HG02588 (cell line): ENCODE measurements around the gene BBOF1.

Experiments
- ATAC-seq: cut with Tn5 transposase; IDR thresholded peaks from one replicate; pipeline ENCODE4 v1.9.1; 2021; ENCODE audit warnings: mild to moderate bottlenecking, moderate library complexity; ENCODE audit not compliant: unreplicated experiment

The BBOF1 gene

GRCh38 chr14:74019408-74020137, 424 bp downstream of the BBOF1 start:
- no peak for ATAC-seq

DNA sequence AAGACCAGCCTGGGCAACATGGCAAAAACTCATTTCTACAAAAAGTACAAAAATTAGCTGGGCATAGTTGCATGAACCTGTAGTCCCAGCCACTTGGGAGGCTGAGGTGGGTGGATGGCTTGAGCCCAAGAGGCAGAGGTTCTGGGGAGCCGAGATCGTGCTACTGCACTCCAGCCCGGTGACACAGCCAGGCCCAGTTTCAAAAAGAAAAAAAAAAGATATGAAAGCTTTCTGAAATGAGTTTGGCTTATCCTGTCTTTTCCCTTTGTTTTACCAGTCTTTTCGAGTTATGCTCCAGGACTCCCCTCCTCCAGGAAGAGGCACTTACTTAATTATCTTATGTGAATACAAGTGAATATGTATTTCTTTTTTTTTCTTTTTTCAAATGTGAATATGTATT, 3.2 kb downstream of the BBOF1 start:
- no peak for ATAC-seq

DNA sequence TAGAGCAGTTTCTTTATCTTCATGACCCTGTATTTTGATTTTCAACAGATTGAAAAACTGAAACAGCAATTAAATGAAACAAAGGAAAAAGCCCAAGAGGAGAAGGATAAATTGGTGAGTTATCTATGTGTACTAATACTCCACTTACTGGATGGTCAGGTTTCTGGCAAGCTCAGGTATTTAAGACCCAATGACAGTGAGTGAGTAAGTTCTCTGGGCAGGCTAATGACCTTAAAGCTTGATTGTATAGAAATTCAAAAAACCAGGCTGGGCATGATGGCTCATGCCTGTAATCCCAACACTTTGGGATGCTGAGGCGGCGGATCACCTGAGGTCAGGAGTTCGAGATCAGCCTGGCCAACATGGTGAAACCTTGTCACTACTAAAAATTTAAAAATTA, 10.0 kb downstream of the BBOF1 start:
- no peak for ATAC-seq

GRCh38 chr14:74034572-74034971, 15.4 kb downstream of the BBOF1 start:
- no peak for ATAC-seq

- no peak for ATAC-seq
These were observed 16.4 kb downstream of the BBOF1 start for GRCh38 chr14:74035556-74035955.

DNA sequence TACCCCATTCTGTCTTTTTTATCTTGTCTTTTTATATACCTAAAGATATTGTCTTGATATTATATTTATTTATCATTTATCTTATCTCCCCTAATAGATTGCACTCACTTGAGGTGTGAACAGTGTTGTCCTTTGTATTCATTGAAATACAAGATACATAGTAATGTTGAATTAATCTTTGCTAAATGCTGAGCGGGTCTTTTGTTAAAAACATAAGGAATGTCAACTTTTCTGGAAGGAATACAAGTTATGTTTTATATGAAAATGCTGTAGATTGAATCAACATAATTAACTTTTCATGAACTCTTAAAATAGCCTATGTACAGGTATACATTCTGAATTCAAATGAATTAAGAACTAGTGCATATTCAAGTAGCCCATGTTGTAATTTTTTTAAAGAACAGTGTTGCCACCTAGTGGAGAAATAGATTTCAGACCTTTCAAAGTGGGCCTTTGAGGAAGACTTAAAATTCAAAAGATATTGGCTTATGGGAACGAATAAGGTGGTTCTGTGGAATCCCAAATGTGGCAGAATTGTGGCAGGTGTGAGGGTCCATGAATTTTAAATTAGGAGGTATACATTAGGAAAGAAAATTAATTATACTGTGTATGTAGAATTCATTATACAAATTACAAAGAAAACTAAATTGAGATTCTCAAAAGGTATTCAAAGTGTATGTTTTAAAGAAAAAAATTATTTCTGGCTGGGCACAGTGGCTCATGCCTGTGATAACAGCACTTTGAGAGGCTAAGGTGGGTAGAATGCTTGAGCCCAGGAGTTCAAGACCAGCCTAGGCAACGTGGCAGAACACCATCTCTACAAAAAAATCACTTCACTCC, 19.1 kb downstream of the BBOF1 start:
- no peak for ATAC-seq

DNA sequence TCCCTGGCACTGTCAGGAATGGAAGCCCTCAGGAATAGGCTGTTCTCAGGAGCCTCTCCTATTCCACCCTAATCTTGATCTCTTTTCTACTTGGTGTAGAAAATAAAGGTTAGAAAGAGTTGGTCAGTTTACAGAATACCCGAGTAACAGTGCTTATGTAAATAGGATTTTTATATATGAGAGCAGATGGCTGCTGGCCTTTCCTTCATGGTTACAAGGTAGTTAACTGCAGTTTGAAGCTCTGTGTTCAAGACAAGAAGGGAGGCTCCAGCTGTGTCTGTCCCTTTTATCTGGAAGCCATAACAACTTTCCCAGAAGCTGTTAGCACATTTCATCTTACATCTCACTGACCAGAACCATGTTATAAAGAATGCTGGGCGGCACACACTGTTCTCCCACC, 23.1 kb downstream of the BBOF1 start:
- no peak for ATAC-seq

GRCh38 chr14:74045522-74045921, 26.4 kb downstream of the BBOF1 start:
- no peak for ATAC-seq

GRCh38 chr14:74048281-74048680, 29.1 kb downstream of the BBOF1 start:
- no peak for ATAC-seq

DNA sequence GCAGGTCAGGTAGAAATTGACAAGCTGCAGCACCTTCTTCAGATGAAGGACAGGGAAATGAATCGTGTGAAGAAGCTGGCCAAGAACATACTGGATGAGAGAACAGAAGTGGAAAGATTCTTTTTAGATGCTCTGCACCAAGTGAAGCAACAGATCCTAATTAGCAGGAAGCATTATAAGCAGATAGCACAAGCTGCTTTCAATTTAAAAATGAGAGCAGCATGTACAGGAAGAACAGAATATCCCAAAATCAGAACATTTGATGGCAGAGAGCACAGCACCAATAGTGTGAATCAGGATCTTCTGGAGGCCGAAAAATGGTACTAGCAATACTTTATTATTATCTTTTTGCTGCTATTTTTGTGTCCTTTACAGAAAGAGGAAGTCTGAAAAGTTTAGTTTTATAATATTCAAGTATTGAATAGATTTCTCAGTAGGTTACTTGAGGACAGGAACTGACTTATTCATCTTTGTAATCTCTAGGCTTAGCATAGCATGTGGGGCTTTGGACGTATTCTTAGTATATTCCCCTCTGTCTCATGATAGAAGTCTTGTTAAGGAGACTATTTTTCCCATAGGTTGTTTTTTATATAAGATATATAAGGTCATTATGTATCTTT, 30.8 kb downstream of the BBOF1 start:
- ATAC-seq, result no peak

- no peak for ATAC-seq
These were observed 43.6 kb downstream of the BBOF1 start for GRCh38 chr14:74062809-74063150.

GRCh38 chr14:74064426-74064825, 45.3 kb downstream of the BBOF1 start:
- no peak for ATAC-seq

DNA sequence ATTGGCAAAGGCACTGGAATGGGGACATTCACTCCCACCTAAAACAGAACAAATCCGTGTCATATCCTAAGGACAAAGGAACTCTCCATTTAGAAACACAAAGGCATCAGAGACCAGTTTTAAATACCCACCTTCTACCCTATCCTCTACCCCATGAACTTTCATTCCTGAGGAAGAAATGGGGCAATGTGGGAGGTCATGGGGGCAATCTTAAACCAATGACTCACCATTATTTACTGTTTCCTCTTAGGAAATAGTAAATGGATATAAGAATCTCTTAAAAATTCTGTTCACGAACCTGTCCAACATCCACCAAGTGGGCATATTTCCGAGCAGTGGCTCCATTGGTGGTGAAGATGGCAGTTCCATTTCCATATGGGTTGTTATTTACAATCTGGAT, 45.7 kb downstream of the BBOF1 start:
- no peak for ATAC-seq

- no peak for ATAC-seq
These were observed 46.8 kb downstream of the BBOF1 start for GRCh38 chr14:74065746-74066575.

GRCh38 chr14:74077401-74077800, 58.3 kb downstream of the BBOF1 start:
- ATAC-seq, result no peak

DNA sequence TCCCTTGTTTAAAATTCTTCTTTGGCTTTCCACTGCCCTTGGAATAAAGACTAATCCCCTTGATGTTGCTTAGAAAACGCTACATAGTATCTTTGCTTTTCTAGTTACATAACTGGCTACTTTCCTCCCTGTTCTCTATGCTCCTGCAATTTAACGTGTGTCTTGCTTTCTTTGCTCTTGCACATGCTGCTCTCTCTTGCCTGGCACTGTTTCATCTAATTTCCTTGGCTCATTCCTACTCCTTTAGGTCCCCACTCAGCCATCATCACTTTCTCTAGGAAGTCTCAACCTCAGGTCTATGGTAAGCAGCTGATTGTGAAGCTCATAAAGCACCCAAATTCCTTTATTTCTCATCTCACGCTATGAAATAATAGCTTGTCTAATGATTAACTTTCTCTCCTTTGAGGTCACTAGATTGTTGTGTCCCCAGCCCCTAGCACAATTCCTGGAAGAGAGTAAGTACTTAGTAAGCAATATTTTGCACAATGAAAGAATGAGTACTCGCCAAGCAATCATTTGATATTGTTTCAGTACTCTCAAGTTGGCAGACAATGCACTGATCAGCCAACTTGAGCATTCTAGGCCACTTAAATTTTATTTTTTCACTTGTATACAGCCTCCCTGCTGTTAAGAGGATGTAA, 61.8 kb downstream of the BBOF1 start:
- ATAC-seq, result no peak

DNA sequence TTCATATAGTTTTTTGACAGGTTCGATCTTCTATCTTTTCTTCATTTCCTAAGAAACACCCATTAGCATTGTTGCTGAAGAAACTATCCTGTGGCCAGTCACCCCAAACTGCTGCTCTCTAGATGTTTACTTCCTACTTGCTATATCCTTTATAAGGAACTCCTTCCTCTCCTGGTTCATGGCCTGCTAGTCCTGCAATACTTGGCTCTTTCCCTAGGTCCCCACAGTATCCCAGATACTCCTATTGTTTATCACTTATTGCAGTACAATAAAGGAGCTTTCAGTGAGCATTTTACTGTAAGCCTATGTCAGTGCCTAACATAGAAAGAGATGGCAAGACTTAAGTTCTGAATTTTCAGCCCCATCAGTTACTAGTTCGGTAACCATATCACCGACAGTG, 62.3 kb downstream of the BBOF1 start:
- no peak for ATAC-seq

GRCh38 chr14:74083161-74083560, 64.0 kb downstream of the BBOF1 start:
- ATAC-seq, result no peak

DNA sequence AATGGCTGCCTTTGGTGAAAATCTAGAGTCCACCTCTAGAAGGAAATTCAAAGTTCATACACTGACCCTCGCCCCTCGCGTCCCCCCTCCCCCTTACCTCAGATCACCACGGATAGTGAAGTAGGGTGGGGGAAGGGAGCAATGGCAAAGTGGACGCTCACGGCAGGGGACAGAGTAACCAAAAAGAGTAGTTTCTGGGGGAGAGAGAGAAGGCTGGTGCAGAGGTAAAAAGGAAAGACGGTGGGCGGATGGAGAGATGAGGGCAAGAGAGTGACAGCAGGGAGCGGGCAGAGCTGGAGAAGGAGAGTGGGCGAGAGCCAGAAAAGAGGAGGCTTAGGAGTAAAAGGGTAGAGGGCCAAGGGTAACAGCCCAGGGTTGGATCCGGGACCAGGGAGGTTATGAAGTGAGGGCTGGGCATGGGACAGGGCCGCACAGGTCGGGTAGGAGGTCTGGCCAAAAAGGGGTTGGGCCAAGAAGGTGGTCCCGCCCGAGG, 64.7 kb downstream of the BBOF1 start:
- ATAC-seq, result no peak

- ATAC-seq, result peak; percentile 88
These were observed 65.3 kb downstream of the BBOF1 start, which contains the start of the genes ALDH6A1 and LIN52 for GRCh38 chr14:74084277-74085046. Gene ALDH6A1, minus strand, starts transcription at chr14:74084453. Its CDS starts 59 bp downstream, at chr14:74084394. Gene LIN52, plus strand, starts transcription at chr14:74084956. Its CDS starts 19 bp downstream, at chr14:74084975.
